K562 (cell line): ENCODE measurements around the gene CAPN12. TPM values are rescaled to one million over a fixed set of nuclear protein-coding genes. Genes with fewer than 3 reads are reported as not detected.

Experiments used
- ILF3 ChIP-seq: fragments of 450-650 bp; IDR thresholded peaks from 2 replicates; pipeline ENCODE4 v1.6.1; 2018; ENCODE audit warnings: antibody characterized with exemption, mild to moderate bottlenecking, moderate library complexity, borderline replicate concordance
- MCM3 ChIP-seq: fragments of 450-650 bp; IDR thresholded peaks from 2 replicates; pipeline ENCODE4 v1.6.1; 2016
- MEIS2 ChIP-seq: fragments of 450-650 bp; IDR thresholded peaks from 2 replicates; pipeline ENCODE4 v1.6.1; 2014; ENCODE audit warnings: mild to moderate bottlenecking; ENCODE audit not compliant: partially characterized antibody
- MTA3 ChIP-seq: fragments of 450-650 bp; formaldehyde crosslinking; IDR thresholded peaks from 2 replicates; pipeline ENCODE4 v1.6.1; 2017; ENCODE audit warnings: mild to moderate bottlenecking, borderline replicate concordance
- POLR2A ChIP-seq: fragments of 450-650 bp; conservative IDR thresholded peaks from 2 replicates; pipeline ENCODE4 v1.6.1; 2016
- RBM25 ChIP-seq: fragments of 200-400 bp; formaldehyde crosslinking; IDR thresholded peaks from 2 replicates; pipeline ENCODE4 v1.6.1; 2018; ENCODE audit warnings: low read length, low read depth, moderate library complexity; ENCODE audit not compliant: severe bottlenecking
- SIRT6 ChIP-seq: IDR thresholded peaks from one replicate; pipeline ENCODE4 v1.6.1; 2012; ENCODE audit warnings: low read depth, mild to moderate bottlenecking, control low read depth, inconsistent platforms, low read length, moderate library complexity
- SRF ChIP-seq, 2 experiments: fragments of 250-450, 450-650 bp in 1 of 2; sonication (Bioruptor Pico) in 1 of 2; sonication (generic) in 1 of 2; formaldehyde crosslinking; IDR thresholded peaks; 2 replicates each; pipeline versions ENCODE4 v1.5.0 to v1.5.1; 2020 to 2022; ENCODE audit warnings: mild to moderate bottlenecking in 1 of 2, missing genetic modification reagents in 1 of 2
- STAG1 ChIP-seq: sonication (generic); formaldehyde crosslinking; IDR thresholded peaks from 2 replicates; pipeline ENCODE4 v1.5.0; 2020; ENCODE audit warnings: missing genetic modification reagents, borderline replicate concordance
- TSHZ1 ChIP-seq: fragments of 250-450 bp; sonication (Bioruptor Pico); IDR thresholded peaks from 2 replicates; pipeline ENCODE4 v1.4.0; 2020; ENCODE audit warnings: mild to moderate bottlenecking, moderate library complexity
- ZBTB33 ChIP-seq: sonication (generic); formaldehyde crosslinking; IDR thresholded peaks from 2 replicates; pipeline ENCODE4 v1.8.1; 2023; ENCODE audit warnings: mild to moderate bottlenecking, missing genetic modification reagents
- ZEB2 ChIP-seq: fragments of 450-650 bp; IDR thresholded peaks from 2 replicates; pipeline ENCODE4 v1.6.1; 2016
- ZFP1 ChIP-seq: fragments of 450-650 bp; formaldehyde crosslinking; IDR thresholded peaks from 2 replicates; pipeline ENCODE4 v1.4.0; 2020; ENCODE audit warnings: mild to moderate bottlenecking, mixed read lengths
- ZNF586 ChIP-seq: fragments of 450-650 bp; formaldehyde crosslinking; conservative IDR thresholded peaks from 2 replicates; pipeline ENCODE4 v1.4.0; 2020; ENCODE audit warnings: mild to moderate bottlenecking, moderate library complexity
- ZNF644 ChIP-seq: fragments of 200-800 bp; sonication (Bioruptor generic); IDR thresholded peaks from 2 replicates; pipeline ENCODE4 v1.6.1; 2016; ENCODE audit warnings: low read depth, missing genetic modification characterization, missing compliant biosample characterization
- ZNF707 ChIP-seq: fragments of 250-450 bp; sonication (Bioruptor Pico); conservative IDR thresholded peaks from 2 replicates; pipeline ENCODE4 v1.8.0; 2022; ENCODE audit warnings: inconsistent platforms, mild to moderate bottlenecking, moderate library complexity
- polyA plus RNA-seq, 8 experiments: library from polyadenylated mRNA; depleted of rRNA in 4 of 8; stranded (reverse) in 5 of 8; unstranded in 3 of 8; fragments of >200 nt; fragmentation: Nextera tagmentation in 2 of 8; fragmentation: Illumina TruSeq in 1 of 8; extraction: Ambion mirVana in 2 of 8; extraction: Trizol in 1 of 8; gene quantifications; 2 replicates each; pipeline versions ENCODE4 v1.2.1 to v1.2.3, GENCODE V29; 2011 to 2014; ENCODE audit warnings: inconsistent platforms in 1 of 8, missing spikeins in 1 of 8
- total RNA-seq, 7 experiments: library from RNA; depleted of rRNA in 6 of 7; stranded (reverse); fragments of >200 nt in 6 of 7; fragmentation: Illumina TruSeq in 2 of 7; extraction: Trizol in 2 of 7; gene quantifications; 2 replicates each; pipeline versions ENCODE4 v1.2.1 to v1.2.3, GENCODE V29; 2011 to 2021; ENCODE audit warnings: low replicate concordance in 1 of 7
- TF ChIP-seq, protein P1 (sequence below): fragments of 450-650 bp; IDR thresholded peaks from 2 replicates; pipeline ENCODE4 v1.6.1; 2016; ENCODE audit warnings: mild to moderate bottlenecking

Gene CAPN12
- total and polyA plus RNA-seq, 9 of the 15 experiments (the other 6 are each of a cell fraction or from before 2014, with no cell fraction given): 0.83 to 7.0 (median 1.6) TPM

DNA sequence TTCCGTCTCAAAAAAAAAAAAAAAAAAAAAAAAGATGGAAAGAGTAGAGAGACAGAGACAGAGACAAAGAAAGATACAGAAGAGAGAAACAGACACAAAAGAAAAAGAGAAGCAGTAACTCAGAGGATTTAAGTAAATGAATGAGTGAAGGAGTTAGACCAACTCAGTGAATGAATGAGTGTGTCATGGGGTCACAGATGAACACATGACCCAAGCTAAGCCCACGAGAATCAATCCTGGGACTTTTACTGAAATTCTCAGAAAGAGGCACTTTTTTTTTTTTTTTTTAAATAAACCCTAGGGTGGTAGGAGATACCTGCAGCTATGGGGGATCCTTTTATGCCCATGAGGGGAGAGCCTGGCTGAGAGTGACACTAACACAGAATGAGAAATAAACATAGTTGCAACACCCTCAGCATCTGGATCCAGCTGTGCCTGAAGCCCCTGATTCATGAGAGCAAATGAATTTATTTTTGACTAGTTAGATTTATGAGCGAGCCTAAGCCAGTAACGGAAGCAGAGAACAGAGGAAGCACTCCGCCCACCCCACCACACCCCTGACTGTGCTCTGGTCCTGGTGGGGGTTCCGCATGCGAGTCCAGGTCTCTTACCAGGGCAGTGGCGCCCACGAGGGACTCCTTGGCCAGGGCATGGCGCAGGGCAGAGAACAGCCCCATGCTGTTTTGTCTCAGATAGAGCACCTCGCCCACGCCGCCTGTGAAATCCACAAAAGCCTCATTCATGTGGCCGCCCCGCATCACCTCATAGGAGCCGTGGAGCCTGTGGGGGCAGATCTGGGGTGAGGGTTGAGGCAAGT is 4.6 kb downstream of the CAPN12 start (continued):
- no peak for TF ChIP-seq ZFP1
- TF ChIP-seq, protein P1, sequence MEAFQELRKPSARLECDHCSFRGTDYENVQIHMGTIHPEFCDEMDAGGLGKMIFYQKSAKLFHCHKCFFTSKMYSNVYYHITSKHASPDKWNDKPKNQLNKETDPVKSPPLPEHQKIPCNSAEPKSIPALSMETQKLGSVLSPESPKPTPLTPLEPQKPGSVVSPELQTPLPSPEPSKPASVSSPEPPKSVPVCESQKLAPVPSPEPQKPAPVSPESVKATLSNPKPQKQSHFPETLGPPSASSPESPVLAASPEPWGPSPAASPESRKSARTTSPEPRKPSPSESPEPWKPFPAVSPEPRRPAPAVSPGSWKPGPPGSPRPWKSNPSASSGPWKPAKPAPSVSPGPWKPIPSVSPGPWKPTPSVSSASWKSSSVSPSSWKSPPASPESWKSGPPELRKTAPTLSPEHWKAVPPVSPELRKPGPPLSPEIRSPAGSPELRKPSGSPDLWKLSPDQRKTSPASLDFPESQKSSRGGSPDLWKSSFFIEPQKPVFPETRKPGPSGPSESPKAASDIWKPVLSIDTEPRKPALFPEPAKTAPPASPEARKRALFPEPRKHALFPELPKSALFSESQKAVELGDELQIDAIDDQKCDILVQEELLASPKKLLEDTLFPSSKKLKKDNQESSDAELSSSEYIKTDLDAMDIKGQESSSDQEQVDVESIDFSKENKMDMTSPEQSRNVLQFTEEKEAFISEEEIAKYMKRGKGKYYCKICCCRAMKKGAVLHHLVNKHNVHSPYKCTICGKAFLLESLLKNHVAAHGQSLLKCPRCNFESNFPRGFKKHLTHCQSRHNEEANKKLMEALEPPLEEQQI: no peak
- TF ChIP-seq TSHZ1 (CRISPR knock-in tag): no peak
- no peak for TF ChIP-seq ZNF644 (tag)
- no peak for TF ChIP-seq MTA3
- no peak for TF ChIP-seq MCM3
- TF ChIP-seq MEIS2: peak; percentile 78
- no peak for TF ChIP-seq ZNF707 (CRISPR knock-in tag)
- peak; percentile 86 for TF ChIP-seq RBM25
- TF ChIP-seq ZBTB33 (CRISPR knock-in tag): 0 out of 2 replicates have a peak, but pooled peaks have one; percentile 23
- no peak for TF ChIP-seq SRF (CRISPR knock-in tag; IDR thresholded peaks at IDR 0.05)
- TF ChIP-seq SIRT6: no peak
- TF ChIP-seq POLR2A: no peak
- TF ChIP-seq ZEB2: no peak
- TF ChIP-seq STAG1: no peak
- TF ChIP-seq ILF3: no peak
- no peak for TF ChIP-seq ZNF586 (CRISPR knock-in tag)
